HTERT RPE-1 (cell line): Measurements from ENCODE around the gene SMAD1.

Experiments
- in situ Hi-C: fragments of 300-500 bp; cut with MboI; formaldehyde crosslinking; loops from 4 replicates; pipeline ENCODE4 v1.14.3; 2020; ENCODE audit warnings: low sequenced_read_pairs

The SMAD1 gene

DNA sequence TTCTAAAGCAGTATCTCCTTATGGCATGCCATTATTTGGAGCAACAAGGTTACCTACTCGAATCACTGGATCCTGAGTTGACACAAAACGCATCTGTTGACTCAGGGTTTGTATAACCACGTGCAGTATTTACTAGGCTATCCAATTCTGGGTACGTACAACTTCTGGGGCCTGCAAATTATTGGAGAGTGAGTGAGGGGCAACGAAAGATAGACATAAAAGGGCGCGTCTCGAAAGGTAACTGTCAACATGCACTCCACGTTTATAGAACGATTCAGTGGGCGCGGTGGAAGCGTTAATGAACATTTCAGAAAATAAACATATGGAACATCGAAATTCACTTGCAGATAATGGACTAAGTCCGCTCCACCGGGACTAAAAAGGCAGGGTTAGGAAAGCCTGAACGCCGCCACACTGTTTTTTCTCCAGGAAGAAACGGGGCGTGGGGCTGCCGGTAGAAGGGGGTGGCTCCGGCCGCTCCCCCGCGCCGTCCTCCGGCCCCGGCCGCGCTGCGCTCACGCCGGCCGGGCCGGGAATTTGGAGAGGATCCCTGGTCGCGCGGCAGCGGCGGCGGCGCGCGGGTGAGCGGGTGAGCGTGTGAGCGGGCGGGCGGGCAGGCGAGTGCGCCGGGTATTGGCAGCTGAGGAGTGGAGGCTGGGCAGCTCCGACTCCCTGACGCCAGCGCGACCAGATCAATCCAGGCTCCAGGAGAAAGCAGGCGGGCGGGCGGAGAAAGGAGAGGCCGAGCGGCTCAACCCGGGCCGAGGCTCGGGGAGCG is at the start of gene SMAD1:
SMAD1 (plus strand) TSS at position 690 of the 778 bp plus-strand sequence. CDS start 32,761 bp downstream, outside the sequence.
- in situ Hi-C loops, result no loop called here

DNA sequence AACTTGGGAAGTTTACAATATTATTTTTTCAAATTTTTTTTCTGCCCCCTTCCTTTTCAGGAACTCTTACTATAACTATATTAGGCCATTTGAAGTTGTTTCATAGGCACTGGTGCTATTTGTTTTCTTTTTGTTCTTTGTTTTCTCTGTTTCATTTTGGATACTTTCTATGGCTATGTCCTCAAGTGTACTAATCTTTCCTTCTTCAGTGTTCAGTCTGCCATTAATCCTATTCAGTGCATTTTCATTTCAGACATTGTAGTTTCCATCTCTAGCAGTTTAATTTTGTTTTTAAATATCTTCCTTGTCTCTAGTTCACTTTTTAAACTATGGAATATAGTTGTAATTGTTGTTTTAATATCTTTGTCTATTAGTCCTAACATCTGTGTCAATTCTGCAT is 48.0 kb upstream of the SMAD1 start:
- in situ Hi-C loops, result no loop called here

DNA sequence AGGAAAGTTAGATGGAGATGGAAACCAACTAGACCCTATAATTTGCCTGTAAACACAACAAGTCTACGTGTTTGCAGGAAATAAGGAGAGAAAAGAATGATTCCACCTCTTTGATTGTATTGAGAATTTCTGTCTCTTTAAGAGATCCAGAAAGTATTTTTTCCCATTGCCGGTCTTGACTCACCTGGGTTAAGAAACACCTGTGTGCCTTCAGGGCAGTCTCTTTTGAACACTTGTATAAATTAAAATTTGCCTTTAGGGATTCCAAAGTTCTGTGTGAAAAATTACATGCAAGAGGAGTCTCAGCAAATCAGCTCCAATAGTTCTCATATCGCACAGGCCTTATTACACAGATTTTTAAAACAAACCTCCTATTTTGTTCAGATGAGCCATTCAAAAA is 46.0 kb upstream of the SMAD1 start:
- in situ Hi-C loops, result no loop called here

DNA sequence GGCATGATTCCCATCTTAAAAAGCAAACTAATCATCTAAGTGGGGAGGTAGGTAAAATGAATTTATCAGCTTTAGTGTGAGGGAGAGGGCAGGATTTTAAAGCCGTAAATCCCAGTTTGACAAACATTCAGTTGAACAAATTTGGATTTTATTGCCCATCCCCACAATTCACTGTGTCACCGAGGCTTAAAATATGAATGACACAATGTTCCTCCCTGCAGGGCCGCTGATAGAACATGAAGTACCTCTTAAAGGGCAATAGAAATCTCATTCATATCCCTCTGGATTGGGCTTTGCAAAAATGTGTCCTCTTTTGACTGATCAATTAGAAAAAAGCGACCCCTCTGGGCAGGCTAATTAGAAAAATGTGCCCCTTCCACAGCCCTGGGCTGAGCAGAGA is 45.5 kb upstream of the SMAD1 start:
- in situ Hi-C loops, result no loop called here

DNA sequence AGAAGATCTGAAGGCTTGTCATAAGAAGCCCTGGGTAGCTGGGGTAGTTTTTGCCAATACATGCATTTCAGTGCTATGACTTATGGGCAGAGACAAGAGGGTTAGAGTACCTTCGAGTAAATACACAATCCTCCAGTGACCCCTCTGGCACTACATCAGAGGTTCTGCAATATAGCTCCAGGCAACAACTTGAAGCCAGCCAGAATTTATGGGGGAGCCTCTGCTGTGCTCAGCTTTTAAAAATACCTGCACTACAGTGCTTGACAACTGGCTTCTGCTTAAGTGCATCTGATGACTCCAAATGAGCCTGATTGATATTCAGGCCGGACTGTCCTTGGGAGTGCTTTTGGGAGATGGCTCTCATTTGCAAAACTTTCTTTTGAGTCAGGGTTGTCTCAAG is 44.9 kb upstream of the SMAD1 start:
- in situ Hi-C loops, result no loop called here

DNA sequence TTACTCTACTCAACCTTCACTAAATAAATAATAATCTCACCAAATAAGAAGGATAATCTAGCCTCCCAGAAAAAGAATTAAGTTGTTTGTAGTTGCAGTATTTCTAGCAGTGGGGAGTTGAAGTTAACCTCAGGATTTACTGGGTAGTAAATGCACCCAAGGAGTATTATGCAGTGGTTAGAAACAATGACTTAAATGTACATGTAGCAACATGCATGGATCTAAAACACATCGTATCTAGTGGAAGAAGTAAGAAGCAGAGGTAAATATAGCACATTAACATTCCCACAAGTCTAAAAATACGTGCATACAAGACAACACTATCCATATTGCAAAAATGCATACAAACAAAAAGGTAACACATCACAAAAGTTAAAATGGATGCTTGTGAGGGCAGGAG is 44.2 kb upstream of the SMAD1 start:
- in situ Hi-C loops, result no loop called here

DNA sequence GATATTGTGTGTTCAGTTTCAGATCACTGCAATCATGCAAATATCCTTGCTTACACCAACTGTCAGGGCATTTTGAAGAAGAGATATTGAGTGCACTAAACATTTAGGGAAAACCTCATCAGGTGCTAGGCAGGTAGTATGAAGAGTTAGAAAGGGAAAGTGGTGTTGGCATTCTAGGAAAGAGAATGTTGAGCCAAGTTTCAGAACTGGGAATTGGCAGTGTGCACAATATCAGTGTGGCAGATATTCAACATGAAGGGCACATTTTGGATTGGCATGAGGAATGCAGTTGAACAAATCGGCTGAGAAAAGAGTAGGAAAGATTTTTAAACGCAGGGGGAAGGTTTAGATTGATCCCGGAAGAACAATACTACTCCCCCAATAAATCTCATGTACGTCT is 43.4 kb upstream of the SMAD1 start:
- in situ Hi-C loops, result no loop called here

DNA sequence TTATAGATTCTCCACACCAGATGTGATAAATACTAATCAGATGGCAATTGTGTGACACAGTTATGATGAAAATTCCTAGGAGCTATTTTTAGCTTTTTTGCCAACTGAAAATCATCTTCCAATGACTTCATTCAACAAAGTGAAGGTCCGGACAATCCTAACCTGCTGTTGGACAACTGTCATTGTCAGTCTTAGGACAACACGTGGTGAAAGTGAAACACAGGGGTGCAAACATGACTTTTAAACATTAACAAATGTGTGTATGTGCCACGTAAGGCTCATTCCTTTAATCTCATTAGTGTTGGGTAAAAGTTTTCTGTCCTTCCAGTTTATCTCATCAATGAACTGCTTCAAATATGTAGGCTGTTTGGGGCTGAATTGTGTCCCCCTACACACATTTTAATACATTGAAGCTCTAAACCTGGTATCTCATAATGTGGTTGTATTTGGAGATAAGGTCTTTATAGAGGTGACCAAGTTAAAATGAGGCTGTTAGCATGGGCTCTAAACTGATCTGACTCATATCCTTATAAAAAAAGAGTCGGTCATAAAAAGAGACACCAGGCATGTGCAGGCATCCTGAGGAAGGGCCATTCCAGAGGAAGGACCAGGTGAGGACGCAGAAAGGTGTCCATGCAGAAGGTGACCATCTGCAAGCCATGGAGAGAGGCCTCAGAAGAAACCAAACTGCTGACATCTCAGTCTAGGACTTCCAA is 41.2 kb upstream of the SMAD1 start:
- in situ Hi-C loops, result no loop called here

DNA sequence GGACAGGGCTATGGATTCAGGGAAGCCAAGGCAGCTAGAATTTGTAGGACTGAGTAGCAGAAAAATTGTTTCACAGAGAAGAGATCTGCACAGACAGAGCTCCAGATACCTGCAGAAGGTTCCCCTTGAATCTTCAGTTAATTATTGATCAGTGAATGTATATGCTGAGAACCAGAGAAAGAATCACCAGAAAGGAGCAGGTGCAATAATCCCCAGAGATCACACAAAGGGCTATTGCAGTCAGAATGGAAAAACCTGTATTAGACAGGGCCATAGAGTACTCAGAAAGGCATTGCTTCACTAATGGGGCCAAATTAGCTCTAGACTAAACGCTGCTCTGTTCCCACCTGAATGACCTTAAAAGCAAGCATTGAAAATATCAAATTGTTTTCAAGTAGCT is 35.5 kb upstream of the SMAD1 start:
- in situ Hi-C loops, result no loop called here

DNA sequence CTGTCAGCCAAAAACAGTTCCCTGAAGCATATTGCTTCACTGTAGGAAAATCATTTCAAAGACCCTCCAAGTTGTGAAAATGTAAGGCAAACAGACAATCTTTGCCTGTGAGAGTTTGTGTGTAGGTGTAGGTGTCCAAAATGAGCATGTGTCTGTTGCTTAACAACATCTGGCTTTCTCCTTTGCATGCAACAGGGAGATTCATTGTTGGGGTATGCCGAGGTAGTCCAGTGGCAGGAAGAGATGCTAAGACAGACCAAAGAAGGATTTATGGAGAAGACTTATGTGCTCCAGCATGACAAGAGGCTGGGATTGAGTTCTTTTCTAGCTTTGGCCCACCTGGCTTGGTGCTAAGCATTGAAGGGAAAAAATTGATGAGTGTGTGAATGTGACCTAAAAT is 29.8 kb upstream of the SMAD1 start:
- in situ Hi-C loops, result no loop called here

DNA sequence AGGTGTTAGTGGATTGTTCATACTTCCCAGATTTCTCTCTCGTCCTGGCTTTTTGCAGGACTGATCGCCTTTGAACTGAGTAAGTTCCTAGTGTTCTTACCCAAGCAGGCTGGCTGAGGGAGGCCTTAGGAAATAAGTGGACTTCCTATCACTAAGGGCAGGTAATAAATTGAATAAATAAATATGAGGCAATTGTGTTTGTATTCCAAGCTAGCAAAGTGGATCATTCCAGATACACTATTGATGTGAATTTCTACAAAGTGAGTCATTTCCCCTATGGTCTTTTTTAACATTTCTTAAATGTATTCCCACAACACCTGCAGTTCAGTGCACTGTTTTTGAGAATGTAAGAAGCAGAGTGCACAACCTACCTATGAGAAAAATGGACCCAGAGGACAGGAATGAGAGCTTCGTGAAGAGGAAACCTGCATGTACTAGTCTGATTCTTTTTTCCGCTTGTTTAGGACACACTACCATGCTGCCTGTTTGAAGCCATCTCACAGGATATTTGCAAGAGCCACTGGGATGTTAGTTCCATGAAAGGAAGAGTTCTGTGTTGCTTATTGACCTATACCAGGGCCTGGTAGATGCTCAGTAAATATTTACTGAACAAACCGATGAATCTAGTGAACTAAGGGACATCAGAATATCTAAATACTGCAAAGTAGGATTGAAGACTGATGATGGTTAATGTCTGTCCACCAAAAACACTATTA is 29.0 kb upstream of the SMAD1 start:
- in situ Hi-C loops, result no loop called here

DNA sequence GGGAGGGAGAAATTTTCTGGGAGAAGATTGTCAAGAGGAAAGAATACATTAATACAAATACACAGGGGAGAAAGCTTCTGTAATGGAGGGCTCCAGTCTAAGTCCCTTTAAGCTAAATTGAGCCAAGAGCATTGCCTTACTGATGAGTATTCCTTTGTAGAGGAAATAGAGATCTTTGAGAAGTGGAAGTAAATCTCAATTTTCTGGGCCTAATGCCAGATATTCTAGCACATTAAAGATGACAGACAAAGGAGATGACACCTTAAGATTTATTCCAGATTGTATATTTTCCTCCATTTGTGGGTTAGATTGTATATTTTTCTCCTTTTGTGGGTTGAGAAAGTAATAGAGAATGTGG is 28.5 kb upstream of the SMAD1 start:
- in situ Hi-C loops, result no loop called here

DNA sequence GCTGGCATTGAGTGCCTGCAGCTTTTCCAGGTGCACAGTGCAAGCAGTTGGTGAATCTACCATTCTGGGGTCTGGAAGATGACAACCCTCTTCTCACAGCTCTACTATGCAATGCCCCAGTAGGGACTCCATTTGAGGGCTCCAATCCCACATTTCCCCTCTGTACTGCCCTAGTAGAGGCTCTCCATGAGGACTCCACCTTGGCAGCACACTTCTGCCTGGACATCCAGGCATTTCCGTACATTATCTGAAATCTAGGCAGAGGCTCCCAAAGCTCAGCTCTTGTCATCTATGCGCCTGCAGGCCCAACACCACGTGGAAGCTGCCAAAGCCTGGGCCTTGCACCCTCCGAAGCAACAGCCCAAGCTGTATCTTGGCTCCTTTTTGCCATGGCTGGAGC is 8.4 kb upstream of the SMAD1 start:
- in situ Hi-C loops, result no loop called here

DNA sequence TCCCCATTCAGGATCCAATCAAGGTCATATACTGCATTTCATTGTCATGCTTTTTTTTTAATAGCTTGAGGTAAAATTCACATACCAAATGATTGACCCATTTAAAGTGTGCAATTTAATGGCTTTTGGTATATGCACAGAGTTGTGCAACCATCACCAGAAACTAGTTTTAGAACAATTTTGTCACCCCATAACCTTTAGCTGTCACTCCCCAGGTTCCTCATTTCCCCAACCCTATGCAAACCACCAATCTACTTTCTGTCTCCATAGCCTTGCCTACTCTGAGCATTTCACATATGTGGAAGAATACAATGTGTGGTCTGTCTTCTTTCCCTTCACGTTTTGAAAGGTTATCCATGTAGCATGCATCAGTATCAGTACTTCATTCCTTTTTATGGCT is 1.4 kb upstream of the SMAD1 start:
- in situ Hi-C loops, result no loop called here

DNA sequence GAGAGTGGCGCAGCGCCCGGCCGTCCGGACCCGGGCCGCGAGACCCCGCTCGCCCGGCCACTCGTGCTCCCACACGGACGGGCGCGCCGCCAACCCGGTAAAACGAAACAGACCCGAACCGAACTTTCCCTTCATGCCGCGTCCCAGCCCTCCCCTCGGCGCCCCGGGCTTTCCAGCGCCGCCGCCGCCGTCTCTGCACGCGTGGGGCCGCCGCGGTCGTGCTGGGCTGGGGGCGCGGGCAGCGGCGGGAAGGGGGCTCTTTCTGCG is 222 bp downstream of the SMAD1 start:
- in situ Hi-C loops, result no loop called here

DNA sequence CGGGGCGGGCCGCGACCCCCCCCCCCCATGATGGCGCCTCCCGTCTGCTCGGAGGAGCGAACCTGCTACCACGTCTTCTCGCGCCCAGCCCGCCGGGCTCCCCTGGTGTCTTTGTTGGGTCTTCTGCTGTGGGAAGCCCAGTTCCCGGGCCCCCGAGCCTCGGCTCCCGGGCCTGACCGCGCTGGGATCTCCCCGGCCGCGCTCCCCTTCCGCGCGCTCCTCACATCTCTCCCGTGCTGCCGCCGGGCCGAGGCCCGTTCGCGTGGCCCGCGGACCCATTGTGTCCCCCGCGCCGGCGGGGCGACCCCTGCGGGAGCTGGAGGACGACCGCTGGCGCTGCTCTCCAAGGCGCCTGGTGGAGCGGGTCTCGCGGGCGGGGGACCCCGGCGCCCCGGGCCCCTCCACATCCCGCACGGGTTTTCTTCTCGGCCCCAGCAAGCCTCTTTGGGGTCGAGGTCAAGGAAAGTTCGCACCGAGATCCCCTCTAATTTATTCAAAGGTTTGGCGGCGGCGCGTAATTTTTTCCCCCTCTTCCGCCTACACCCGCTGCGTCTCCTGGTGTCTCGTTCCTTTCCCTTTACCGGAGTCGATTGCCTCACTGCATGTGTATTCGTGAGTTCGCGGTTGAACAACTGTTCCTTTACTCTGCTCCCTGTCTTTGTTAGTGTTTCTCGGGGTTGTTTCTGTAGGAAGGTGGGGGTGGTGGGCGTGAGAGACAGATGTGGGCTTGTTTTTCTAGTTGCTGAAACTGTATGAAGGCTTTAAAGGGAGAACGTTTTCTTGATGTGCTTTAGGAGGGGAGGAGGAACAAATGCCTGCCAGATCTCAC is 770 bp downstream of the SMAD1 start:
- in situ Hi-C loops, result no loop called here

DNA sequence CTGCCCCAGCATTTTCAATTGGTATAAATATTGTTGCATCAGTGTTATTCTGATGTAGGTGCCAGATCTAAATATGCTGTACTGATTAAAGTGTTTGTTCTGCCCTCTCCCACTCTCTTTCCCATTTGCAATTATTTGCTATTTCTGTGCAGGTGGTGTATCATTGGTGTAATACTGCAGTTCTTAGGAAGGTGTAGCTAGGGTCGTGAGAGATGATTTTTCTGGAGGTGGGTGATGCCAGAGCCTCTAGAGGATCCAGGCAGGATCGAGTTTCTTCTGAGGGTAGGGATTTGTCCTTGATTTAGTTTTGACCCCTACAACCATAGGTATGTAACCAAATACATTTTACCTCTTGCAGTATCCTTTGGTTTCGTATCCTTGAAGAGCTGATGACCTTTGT is 1.9 kb downstream of the SMAD1 start:
- in situ Hi-C loops, result no loop called here

DNA sequence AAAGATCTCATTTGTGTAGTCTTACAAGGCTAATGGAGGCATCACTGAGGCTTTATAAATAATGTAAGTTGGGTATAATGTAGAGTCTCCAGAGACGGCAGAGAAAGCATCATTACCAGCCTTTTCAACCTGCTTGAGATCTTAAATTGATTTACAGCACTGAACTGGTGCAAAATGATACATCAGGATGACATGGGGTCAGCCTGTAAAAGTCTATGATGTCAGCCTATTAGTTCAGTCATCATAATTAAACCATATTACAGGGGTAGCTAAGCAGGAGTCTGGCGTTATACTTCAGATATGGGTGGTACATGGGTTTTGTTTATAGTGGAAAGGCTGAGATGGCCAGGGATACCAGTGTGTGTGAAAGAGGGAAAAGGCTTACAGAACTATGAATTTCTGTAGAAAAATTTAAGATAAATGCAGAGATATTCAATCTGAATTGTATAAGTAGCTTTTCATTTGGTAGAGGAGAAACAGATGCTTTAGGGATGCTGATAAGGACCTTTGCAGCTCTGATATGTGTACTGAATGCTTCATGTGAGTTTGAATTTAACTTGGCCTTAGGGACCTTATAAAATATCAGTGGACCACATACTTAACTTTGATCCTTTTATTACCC is 2.7 kb downstream of the SMAD1 start:
- in situ Hi-C loops, result no loop called here

DNA sequence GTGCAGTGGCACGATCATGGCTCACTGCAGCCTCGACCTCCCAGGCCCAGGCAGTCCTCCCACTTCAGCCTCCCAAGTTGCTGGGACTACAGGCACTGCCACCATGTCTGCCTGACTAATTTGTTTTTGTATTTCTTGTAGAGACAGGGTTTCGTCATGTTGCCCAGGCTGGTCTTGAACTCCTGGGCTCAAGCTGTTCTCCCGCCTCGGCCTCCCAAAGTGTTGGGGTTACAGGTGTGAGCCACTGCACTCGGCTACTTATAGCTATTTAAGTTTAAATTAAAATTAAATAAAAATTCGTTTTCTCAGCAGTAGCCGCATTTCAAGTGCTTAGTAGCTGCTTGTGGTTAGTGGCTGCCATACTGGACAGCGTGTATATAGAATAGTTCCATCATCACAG is 3.5 kb downstream of the SMAD1 start:
- in situ Hi-C loops, result no loop called here

DNA sequence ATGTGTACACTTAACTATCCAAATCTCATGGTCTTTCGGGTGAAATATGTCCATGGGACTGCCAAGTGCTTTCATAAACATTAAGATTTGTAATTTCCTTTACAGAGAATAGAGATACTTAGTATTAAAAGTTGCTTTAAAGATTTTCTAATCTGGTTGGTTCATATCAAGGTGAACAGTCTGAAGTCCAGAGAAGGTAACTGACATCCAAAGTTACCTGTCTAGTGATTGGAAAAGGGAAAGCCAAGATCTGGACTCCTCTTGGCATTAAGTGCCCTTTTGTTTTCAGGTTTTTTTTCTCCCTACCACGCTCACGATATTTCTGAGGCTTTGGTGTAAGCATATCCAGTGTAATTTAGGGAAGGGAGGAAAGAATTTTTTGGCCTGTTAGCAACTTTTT is 5.0 kb downstream of the SMAD1 start:
- in situ Hi-C loops, result no loop called here

DNA sequence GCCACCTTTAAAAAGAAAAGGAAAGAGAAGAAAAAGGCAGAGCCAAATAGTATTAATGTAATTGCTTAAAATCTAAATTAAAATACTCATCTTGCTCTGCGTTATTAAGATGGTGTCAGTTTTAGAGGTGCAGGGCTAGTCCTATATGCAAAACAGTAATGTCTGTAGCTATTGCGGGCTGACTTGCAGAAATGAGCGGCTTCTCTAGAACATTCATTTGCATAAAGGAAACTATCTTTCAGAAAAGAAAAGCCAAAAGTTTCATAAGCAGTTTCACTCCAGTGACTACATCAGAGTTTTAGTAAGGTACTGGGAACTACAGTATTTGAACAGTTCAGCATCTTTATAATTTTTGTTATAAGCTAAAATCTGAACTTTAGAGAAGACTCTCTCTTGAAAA is 6.0 kb downstream of the SMAD1 start:
- in situ Hi-C loops, result no loop called here
